A673 (cell line): ENCODE data around the gene PATL1. TPM values are rescaled to one million over a fixed set of nuclear protein-coding genes. Genes with fewer than 3 reads are reported as not detected.
"Not testable (repeated sequence)": the region's sequence is repeated elsewhere in the genome, so short reads cannot be mapped to it uniquely, and the experiment has no call there.

Source experiments
- BruUV-seq: library from RNA; stranded (reverse); fragments of 400-500 nt; replicated peaks from 2 replicates; lab custom pipeline; 2021; lab: Mats Ljungman, UMichigan
- CTCF ChIA-PET: fragments of 300-600 bp; sonication (Branson Sonifier 250); formaldehyde crosslinking; loops from one replicate; lab custom pipeline; 2022; ENCODE audit warnings: antibody characterized with exemption; lab: Charles Lee
- POLR2A ChIA-PET: fragments of 300-600 bp; sonication (Branson Sonifier 250); formaldehyde crosslinking; loops from one replicate; lab custom pipeline; 2022; ENCODE audit warnings: antibody characterized with exemption; ENCODE audit not compliant: low non-redundant PET; lab: Charles Lee
- DNase-seq: peaks from one replicate; pipeline ENCODE4 v3.0.0-alpha.2; 2015; ENCODE audit warnings: low spot score
- H3K27ac ChIP-seq: fragments of 200-600 bp; sonication (generic); 2 replicates; pipeline ENCODE4 v1.5.1; 2016; ENCODE audit warnings: mixed run types, low read depth, mild to moderate bottlenecking, mixed read lengths, antibody characterized with exemption, low read length; ENCODE audit not compliant: poor library complexity, severe bottlenecking
- H3K27me3 ChIP-seq: fragments of 200-600 bp; sonication (generic); replicated peaks from 2 replicates; pipeline ENCODE4 v1.6.1; 2017; ENCODE audit warnings: mixed run types, low read depth, mild to moderate bottlenecking, mixed read lengths, antibody characterized with exemption, low read length; ENCODE audit not compliant: insufficient read depth, poor library complexity
- H3K36me3 ChIP-seq: fragments of 200-600 bp; sonication (generic); 2 replicates; pipeline ENCODE4 v1.6.1; 2016; ENCODE audit warnings: mixed run types, mild to moderate bottlenecking, mixed read lengths, antibody characterized with exemption, low read length; ENCODE audit not compliant: insufficient read depth, poor library complexity, severe bottlenecking
- H3K4me1 ChIP-seq: fragments of 200-600 bp; sonication (generic); 2 replicates; pipeline ENCODE4 v1.6.1; 2017; ENCODE audit warnings: mixed run types, mild to moderate bottlenecking, mixed read lengths, antibody characterized with exemption, low read length; ENCODE audit not compliant: insufficient read depth, poor library complexity, severe bottlenecking
- H3K4me3 ChIP-seq: fragments of 200-600 bp; sonication (generic); 2 replicates; pipeline ENCODE4 v1.5.1; 2016; ENCODE audit warnings: low read depth, mixed run types, mild to moderate bottlenecking, mixed read lengths, low read length; ENCODE audit not compliant: poor library complexity, severe bottlenecking
- H3K9me3 ChIP-seq: fragments of 200-600 bp; sonication (generic); 2 replicates; pipeline ENCODE4 v1.6.1; 2016; ENCODE audit warnings: mixed run types, low read depth, mild to moderate bottlenecking, mixed read lengths, antibody characterized with exemption, low read length; ENCODE audit not compliant: poor library complexity, severe bottlenecking
- CTCF ChIP-seq: fragments of 300-800, 200-600 bp; sonication (generic); conservative IDR thresholded peaks from 2 replicates; pipeline ENCODE4 v1.5.1; 2017; ENCODE audit warnings: low read depth, mild to moderate bottlenecking, antibody characterized with exemption, low read length, moderate library complexity, mixed read lengths
- EZH2 ChIP-seq: fragments of 200-600 bp; sonication (generic); IDR thresholded peaks from 2 replicates; pipeline ENCODE4 v1.6.1; 2017; ENCODE audit warnings: borderline replicate concordance, low read depth, mild to moderate bottlenecking, mixed read lengths, antibody characterized with exemption, low read length; ENCODE audit not compliant: poor library complexity, severe bottlenecking
- intact Hi-C: fragments of 100-400 bp; cut with micrococcal nuclease; formaldehyde crosslinking; loops from one replicate; pipeline ENCODE4 v1.10.0; 2022; ENCODE audit not compliant: unreplicated experiment
- total RNA-seq: library from RNA; stranded (reverse); gene quantifications from 2 replicates; pipeline ENCODE4 v1.2.3, GENCODE V29; 2021

Gene PATL1
- total RNA-seq, 1 experiment from 2014 or later = 78.9 TPM

- BruUV-seq, H3K4me1 ChIP-seq, H3K4me3 ChIP-seq, CTCF ChIA-PET, H3K36me3 ChIP-seq, H3K27me3 ChIP-seq, POLR2A ChIA-PET, H3K9me3 ChIP-seq: not testable (repeated sequence)
- TF ChIP-seq CTCF = peak; percentile 16; the same call in 1 of the 2 replicates
- peak overlapping the region; percentile 45 for H3K27ac ChIP-seq
- peak; percentile 42 for DNase-seq
- intact Hi-C loops = loop anchor here (5.0 kb wide), 1 partner anchor 35 kb away; no protein-coding TSS in a partner anchor
These were observed 41.9 kb downstream of the PATL1 start for GRCh38 chr11:59626969-59627368.

- DNase-seq = no peak
- peaks cover 8% of the 10 kb centered on the region for H3K4me1 ChIP-seq
- no peaks in the 10 kb centered on the region for H3K9me3 ChIP-seq
- TF ChIP-seq EZH2 = no peak
- no peak for TF ChIP-seq CTCF
- H3K27ac ChIP-seq = no peak overlapping the region
- intact Hi-C loops = loop anchor here (5.0 kb wide), 1 partner anchor 37 kb away; no protein-coding TSS in a partner anchor
- BruUV-seq = no TSS peak
- no peak overlapping the region for H3K4me3 ChIP-seq
- POLR2A ChIA-PET = no interaction called here
- CTCF ChIA-PET = no interaction called here
- no peaks in the 10 kb centered on the region for H3K27me3 ChIP-seq
- H3K36me3 ChIP-seq = no peaks in the 10 kb centered on the region
These were observed 43.1 kb downstream of the PATL1 start for GRCh38 chr11:59625703-59626102.

- H3K4me3 ChIP-seq = no peak overlapping the region
- no TSS peak for BruUV-seq
- no peaks in the 10 kb centered on the region for H3K36me3 ChIP-seq
- H3K27me3 ChIP-seq = no peaks in the 10 kb centered on the region
- peaks cover 19% of the 10 kb centered on the region for H3K4me1 ChIP-seq
- no peaks in the 10 kb centered on the region for H3K9me3 ChIP-seq
- no peak overlapping the region for H3K27ac ChIP-seq
- intact Hi-C loops = loop anchor here (5.0 kb wide), 1 partner anchor 66 kb away; no protein-coding TSS in a partner anchor
- TF ChIP-seq CTCF (no peak), EZH2 (no peak)
- ChIA-PET POLR2A (interaction anchor here (1.0 kb wide), 1 partner anchor 51 kb away, joined by 8 read pairs; the partner anchor contains the start of gene PATL1), CTCF (interaction anchor here (0.6 kb wide), 1 partner anchor 81 kb away, joined by 3 read pairs; no protein-coding TSS in a partner anchor)
- no peak for DNase-seq
These were observed 51.0 kb downstream of the PATL1 start for GRCh38 chr11:59617876-59618275.
